Measurements from ENCODE around the gene NEDD9. TPM values are rescaled to one million over a fixed set of nuclear protein-coding genes. Genes with fewer than 3 reads are reported as not detected.

The NEDD9 gene
- total and polyA plus RNA-seq, 2 donors (not counting 1 experiment from before 2014, with no cell fraction given): 33.7 to 35.2 TPM

GRCh38 chr6:11198663-11199603 lies 33.5 kb downstream of the NEDD9 start:
- peak overlapping the region; percentile 98 for H3K27ac ChIP-seq (ENCODE audit: insufficient read depth, low read length)
- H3K9me3 ChIP-seq (ENCODE audit: control insufficient read depth, insufficient read depth, low read depth, low read length): no peaks in the 10 kb centered on the region
- no peak for DNase-seq (ENCODE audit: low read depth in 2 of 2)
- peaks cover 49% of the 10 kb centered on the region for H3K4me1 ChIP-seq (ENCODE audit: control insufficient read depth, extremely low read depth, insufficient read depth, low read length)
- no peaks in the 10 kb centered on the region for H4K20me1 ChIP-seq (ENCODE audit: control insufficient read depth, extremely low read depth, insufficient read depth, low read length)
- H2AFZ ChIP-seq (ENCODE audit: low read length): no peak overlapping the region
- H3K27me3 ChIP-seq (ENCODE audit: control insufficient read depth, insufficient read depth, low read length): no peaks in the 10 kb centered on the region
- peaks cover 7% of the 10 kb centered on the region for H3K36me3 ChIP-seq (ENCODE audit: control insufficient read depth, insufficient read depth, low read length)
- TF ChIP-seq EZH2 (IDR thresholded peaks at IDR 0.05; ENCODE audit: low read length, missing control alignments): no peak
- TF ChIP-seq CTCF (conservative IDR thresholded peaks at IDR 0.05 in 1 of 2, IDR thresholded peaks at IDR 0.05 in 1 of 2; ENCODE audit: low read depth in 1 of 2, low read length in 2 of 2): no peak
- H3K79me2 ChIP-seq (ENCODE audit: control insufficient read depth, insufficient read depth, low read length): peaks cover 18% of the 10 kb centered on the region
- no peak overlapping the region for H3K4me3 ChIP-seq (replicated peaks in 1 of 4; ENCODE audit: control extremely low read depth in 1 of 4, insufficient read depth in 1 of 4, low read depth in 3 of 4, low read length in 4 of 4)
- no peak overlapping the region for H3K9ac ChIP-seq (ENCODE audit: insufficient read depth, low read length)
- peak overlapping the region; percentile 41 for H3K4me2 ChIP-seq (ENCODE audit: extremely low read depth, insufficient read depth, low read length)

GRCh38 chr6:11197850-11198249 lies 34.6 kb downstream of the NEDD9 start:
- no peak overlapping the region for H3K9ac ChIP-seq (ENCODE audit: insufficient read depth, low read length)
- peaks cover 2% of the 10 kb centered on the region for H3K36me3 ChIP-seq (ENCODE audit: control insufficient read depth, insufficient read depth, low read length)
- no peaks in the 10 kb centered on the region for H3K9me3 ChIP-seq (ENCODE audit: control insufficient read depth, insufficient read depth, low read depth, low read length)
- no peaks in the 10 kb centered on the region for H4K20me1 ChIP-seq (ENCODE audit: control insufficient read depth, extremely low read depth, insufficient read depth, low read length)
- no peaks in the 10 kb centered on the region for H3K27me3 ChIP-seq (ENCODE audit: control insufficient read depth, insufficient read depth, low read length)
- peak overlapping the region; percentile 98 for H3K27ac ChIP-seq (ENCODE audit: insufficient read depth, low read length)
- DNase-seq (ENCODE audit: low read depth in 2 of 2): no peak
- H3K79me2 ChIP-seq (ENCODE audit: control insufficient read depth, insufficient read depth, low read length): peaks cover 10% of the 10 kb centered on the region
- no peak overlapping the region for H2AFZ ChIP-seq (ENCODE audit: low read length)
- H3K4me3 ChIP-seq (replicated peaks in 1 of 4; ENCODE audit: control extremely low read depth in 1 of 4, insufficient read depth in 1 of 4, low read depth in 3 of 4, low read length in 4 of 4): no peak overlapping the region
- no peak for TF ChIP-seq CTCF (conservative IDR thresholded peaks at IDR 0.05 in 1 of 2, IDR thresholded peaks at IDR 0.05 in 1 of 2; ENCODE audit: low read depth in 1 of 2, low read length in 2 of 2)
- no peak for TF ChIP-seq EZH2 (IDR thresholded peaks at IDR 0.05; ENCODE audit: low read length, missing control alignments)
- H3K4me1 ChIP-seq (ENCODE audit: control insufficient read depth, extremely low read depth, insufficient read depth, low read length): peaks cover 44% of the 10 kb centered on the region
- peak overlapping the region; percentile 21 for H3K4me2 ChIP-seq (ENCODE audit: extremely low read depth, insufficient read depth, low read length)

GRCh38 chr6:11197175-11197536 lies 35.3 kb downstream of the NEDD9 start:
- Histone ChIP-seq H3K4me1 (ENCODE audit: control insufficient read depth, extremely low read depth, insufficient read depth, low read length) (peaks cover 39% of the 10 kb centered on the region), H3K27me3 (ENCODE audit: control insufficient read depth, insufficient read depth, low read length) (no peaks in the 10 kb centered on the region), H3K4me2 (ENCODE audit: extremely low read depth, insufficient read depth, low read length) (peak overlapping the region; percentile 83), H3K9me3 (ENCODE audit: control insufficient read depth, insufficient read depth, low read depth, low read length) (no peaks in the 10 kb centered on the region), H3K9ac (ENCODE audit: insufficient read depth, low read length) (peak overlapping the region; percentile 56), H2AFZ (ENCODE audit: low read length) (no peak overlapping the region), H3K27ac (ENCODE audit: insufficient read depth, low read length) (peak overlapping the region; percentile 98), H3K4me3 (replicated peaks in 1 of 4; ENCODE audit: control extremely low read depth in 1 of 4, insufficient read depth in 1 of 4, low read depth in 3 of 4, low read length in 4 of 4) (peak overlapping the region in 1 of 4 experiments; percentile 43), H3K36me3 (ENCODE audit: control insufficient read depth, insufficient read depth, low read length) (peaks cover 2% of the 10 kb centered on the region), H4K20me1 (ENCODE audit: control insufficient read depth, extremely low read depth, insufficient read depth, low read length) (no peaks in the 10 kb centered on the region), H3K79me2 (ENCODE audit: control insufficient read depth, insufficient read depth, low read length) (peaks cover 8% of the 10 kb centered on the region)
- no peak for TF ChIP-seq EZH2 (IDR thresholded peaks at IDR 0.05; ENCODE audit: low read length, missing control alignments)
- TF ChIP-seq CTCF (conservative IDR thresholded peaks at IDR 0.05 in 1 of 2, IDR thresholded peaks at IDR 0.05 in 1 of 2; ENCODE audit: low read depth in 1 of 2, low read length in 2 of 2): no peak
- peak; percentile 71 to 92 for DNase-seq (ENCODE audit: low read depth in 2 of 2)

Measured in fibroblast of lung (primary cell).